HepG2 (cell line): ENCODE results near the gene MLLT1. TPM values are rescaled to one million over a fixed set of nuclear protein-coding genes. Genes with fewer than 3 reads are reported as not detected.

Experiments
- ATAC-seq: fragments of 200-7000 bp; cut with Tn5 transposase; 3 replicates; pipeline ENCODE4 v1.9.1; 2020; ENCODE audit warnings: mild to moderate bottlenecking, moderate library complexity
- BruUV-seq: library from RNA; stranded (reverse); fragments of 400-500 nt; replicated peaks from 2 replicates; lab custom pipeline; 2021; lab: Mats Ljungman, UMichigan
- CTCF ChIA-PET: fragments of 300-600 bp; formaldehyde crosslinking; extraction: SDS; loops from one replicate; lab custom pipeline; 2021; ENCODE audit warnings: low total read pairs, inconsistent platforms, low intra/inter-chr PET ratio; lab: Yijun Ruan, JAX
- POLR2A ChIA-PET: fragments of 350-600 bp; sonication (Branson Sonifier 250); formaldehyde crosslinking; loops from one replicate; lab custom pipeline; 2020; ENCODE audit warnings: antibody characterized with exemption, inconsistent platforms; lab: Yijun Ruan, JAX
- DNase-seq: peaks from one replicate; pipeline ENCODE4 v3.0.0-alpha.2; 2015; ENCODE audit warnings: low spot score
- FAIRE-seq: peaks from 3 replicates; lab custom pipeline; 2011; peaks lifted over from hg19 to GRCh38; lab: Jason Lieb, UNC
- H2AFZ ChIP-seq: one replicate; pipeline ENCODE4 v1.6.1; 2011; ENCODE audit warnings: low read length, inconsistent platforms
- H3K27ac ChIP-seq: fragments of 300-600 bp; 3 replicates; pipeline ENCODE4 v1.8.0; 2011; ENCODE audit warnings: mixed run types, mild to moderate bottlenecking, mixed read lengths, low read length, inconsistent platforms; ENCODE audit not compliant: insufficient read depth; ENCODE audit errors: extremely low read length
- H3K27me3 ChIP-seq, 2 experiments: fragments of 200-600 bp in 1 of 2; 2 replicates in 1 of 2; 3 replicates in 1 of 2; pipeline versions ENCODE4 v1.6.0 to v1.8.0; 2011; ENCODE audit warnings: low read length in 2 of 2, mild to moderate bottlenecking in 2 of 2, moderate library complexity in 2 of 2, inconsistent platforms in 1 of 2; ENCODE audit not compliant: insufficient read depth in 2 of 2, control insufficient read depth in 1 of 2
- H3K36me3 ChIP-seq, 2 experiments: fragments of 200-600 bp in 1 of 2; replicated peaks in 1 of 2; 2 replicates in 1 of 2; 3 replicates in 1 of 2; pipeline versions ENCODE4 v1.5.1 to v1.8.0; 2011; ENCODE audit warnings: low read length in 2 of 2, inconsistent platforms in 1 of 2; ENCODE audit not compliant: insufficient read depth in 2 of 2, control insufficient read depth in 1 of 2
- H3K4me1 ChIP-seq: 2 replicates; pipeline ENCODE4 v1.5.1; 2012; ENCODE audit warnings: low read length, inconsistent platforms; ENCODE audit not compliant: insufficient read depth
- H3K4me2 ChIP-seq: 2 replicates; pipeline ENCODE4 v1.6.0; 2011; ENCODE audit warnings: low read depth, low read length, inconsistent platforms
- H3K4me3 ChIP-seq, 3 experiments: fragments of 200-600 bp in 1 of 3; sonication (generic), shearing (Covaris generic) in 1 of 3; replicated peaks in 1 of 3; 2 replicates each; pipeline ENCODE4 v1.5.1; 2011 to 2016; ENCODE audit warnings: low read length in 3 of 3, inconsistent platforms in 2 of 3, low read depth in 2 of 3, mild to moderate bottlenecking in 2 of 3, control low read depth in 1 of 3, mixed read lengths in 1 of 3; ENCODE audit not compliant: insufficient read depth in 1 of 3
- H3K79me2 ChIP-seq: one replicate; pipeline ENCODE4 v1.6.1; 2011; ENCODE audit warnings: low read length, inconsistent platforms; ENCODE audit not compliant: insufficient read depth
- H3K9ac ChIP-seq: 2 replicates; pipeline ENCODE4 v1.6.0; 2011; ENCODE audit warnings: mild to moderate bottlenecking, low read depth, low read length, inconsistent platforms; ENCODE audit not compliant: insufficient read depth
- H3K9me3 ChIP-seq: 2 replicates; pipeline ENCODE4 v1.5.1; 2012; ENCODE audit warnings: mild to moderate bottlenecking, low read length
- H4K20me1 ChIP-seq: 2 replicates; pipeline ENCODE4 v1.6.0; 2011; ENCODE audit warnings: inconsistent platforms, mild to moderate bottlenecking, low read length, moderate library complexity; ENCODE audit not compliant: insufficient read depth
- CREB1 ChIP-seq, 2 experiments: fragments of 450-650 bp in 1 of 2; IDR thresholded peaks; 2 replicates each; pipeline ENCODE4 v1.6.1; 2016 to 2017; ENCODE audit warnings: control low read depth in 1 of 2, mild to moderate bottlenecking in 1 of 2, missing compliant biosample characterization in 1 of 2, missing genetic modification characterization in 1 of 2
- MNT ChIP-seq: fragments of 450-650 bp; IDR thresholded peaks from 2 replicates; pipeline ENCODE4 v1.6.1; 2016
- NONO ChIP-seq, 2 experiments: fragments of 450-650 bp in 1 of 2; sonication (generic) in 1 of 2; formaldehyde crosslinking in 1 of 2; IDR thresholded peaks in 1 of 2; conservative IDR thresholded peaks in 1 of 2; 2 replicates each; pipeline versions ENCODE4 v1.6.1 to v1.8.0; 2017 to 2022; ENCODE audit warnings: mild to moderate bottlenecking in 1 of 2, missing genetic modification reagents in 1 of 2, moderate library complexity in 1 of 2
- ZNF318 ChIP-seq: sonication (generic); formaldehyde crosslinking; IDR thresholded peaks from 2 replicates; pipeline ENCODE4 v1.4.0; 2020; ENCODE audit warnings: mild to moderate bottlenecking, missing genetic modification reagents
- WGBS: methylation state at CpG from one replicate; pipeline ENCODE4 v1.1.6; 2017; ENCODE audit warnings: low lambda C conversion rate; 5-methylcytosine and 5-hydroxymethylcytosine counted together
- in situ Hi-C: cut with HindIII; loops from 2 replicates; pipeline ENCODE4 v1.10.0; 2017; ENCODE audit warnings: low pct_unique_long_range_greater_than_20kb; ENCODE audit not compliant: extremely low pct_ligation_motif_present
- intact Hi-C: fragments of 100-400 bp; cut with micrococcal nuclease; formaldehyde crosslinking; loops from one replicate; pipeline ENCODE4 v1.10.0; 2022; ENCODE audit not compliant: unreplicated experiment
- polyA plus RNA-seq, 8 experiments: library from polyadenylated mRNA; depleted of rRNA in 3 of 8; stranded (reverse) in 7 of 8; unstranded in 1 of 8; fragments of >200 nt; fragmentation: Illumina TruSeq in 4 of 8; extraction: Trizol in 4 of 8; gene quantifications; 2 replicates each; pipeline versions ENCODE4 v1.2.1 to v1.2.3, GENCODE V29; 2011 to 2016; ENCODE audit warnings: low read depth in 4 of 8, missing spikeins in 1 of 8, mixed read lengths in 1 of 8; ENCODE audit not compliant: insufficient read depth in 1 of 8
- total RNA-seq, 5 experiments: library from RNA; depleted of rRNA; stranded (reverse); fragments of >200 nt; fragmentation: Illumina TruSeq; extraction: Trizol; gene quantifications; 2 replicates each; pipeline ENCODE4 v1.2.3, GENCODE V29; 2016; ENCODE audit warnings: low read depth in 1 of 5

MLLT1 gene
- total and polyA plus RNA-seq, 2 of the 13 experiments (the other 11 are each of a cell fraction or from before 2014, with no cell fraction given): 11.7 to 12.2 TPM

- 97% methylated on average over 27 of the region's 27 CpGs for WGBS
- in situ Hi-C loops (no loop called here), intact Hi-C loops (no loop called here)
- Histone ChIP-seq H3K9me3 (no peaks in the 10 kb centered on the region), H3K27ac (no peak overlapping the region), H3K4me1 (peaks cover 28% of the 10 kb centered on the region), H3K27me3 (no peaks in the 10 kb centered on the region), H2AFZ (no peak overlapping the region), H3K79me2 (peaks cover 6% of the 10 kb centered on the region), H3K4me3 (no peak overlapping the region), H4K20me1 (0 out of 2 replicates have a peak, but pooled peaks cover 5% of the 10 kb centered on the region), H3K4me2 (no peak overlapping the region), H3K9ac (no peak overlapping the region), H3K36me3 (peaks cover 15 to 37% of the 10 kb centered on the region in 2 experiments; a peak in 4 of 5 replicates)
- POLR2A ChIA-PET: no interaction called here
- FAIRE-seq: no peak
- no peak for DNase-seq
- peak; percentile 37; the same call in 1 of the 2 replicates for TF ChIP-seq MNT
- TF ChIP-seq CREB1 (IDR thresholded peaks at IDR 0.05): peak; percentile 12; the same call in 1 of the 2 replicates
- TF ChIP-seq CREB1 (CRISPR knock-in tag; IDR thresholded peaks at IDR 0.05): no peak
- TF ChIP-seq ZNF318: no peak
- 0 out of 2 replicates have a peak, but pooled peaks have one; percentile 47 for TF ChIP-seq NONO (IDR thresholded peaks at IDR 0.05)
- TF ChIP-seq NONO (CRISPR knock-in tag; conservative IDR thresholded peaks at IDR 0.05): no peak
- CTCF ChIA-PET: no interaction called here
- BruUV-seq: no TSS peak
- ATAC-seq: no peak
Measured at GRCh38 chr19:6229216-6229913, 50.4 kb downstream of the MLLT1 start.
